ENCODE results near the gene NKG7. TPM values are rescaled to one million over a fixed set of nuclear protein-coding genes. Genes with fewer than 3 reads are reported as not detected.
A peak's percentile ranks its signal among the peaks of the same experiment; 100 is the strongest.
"Not testable (repeated sequence)": the region's sequence is repeated elsewhere in the genome, so short reads cannot be mapped to it uniquely, and the experiment has no call there.

NKG7 gene, protein sequence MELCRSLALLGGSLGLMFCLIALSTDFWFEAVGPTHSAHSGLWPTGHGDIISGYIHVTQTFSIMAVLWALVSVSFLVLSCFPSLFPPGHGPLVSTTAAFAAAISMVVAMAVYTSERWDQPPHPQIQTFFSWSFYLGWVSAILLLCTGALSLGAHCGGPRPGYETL
- total RNA-seq, result 1 to 10 TPM; 4.3 to 5.9 (median 4.4) TPM
- long read RNA-seq, donor 1, transcript NKG7-201 (4 exons, 843 nt), result major isoform, 11 of 11 reads
- long read RNA-seq, donor 1, partial matches to known transcripts, result 0 of 11 reads
- long read RNA-seq, donor 1, other reads (novel, unspliced or antisense), result 0 of 11 reads
- long read RNA-seq, donor 2, transcript NKG7-201 (4 exons, 843 nt), result major isoform, 6 of 6 reads
- long read RNA-seq, donor 2, partial matches to known transcripts, result 0 of 6 reads
- long read RNA-seq, donor 2, other reads (novel, unspliced or antisense), result 0 of 6 reads

DNA sequence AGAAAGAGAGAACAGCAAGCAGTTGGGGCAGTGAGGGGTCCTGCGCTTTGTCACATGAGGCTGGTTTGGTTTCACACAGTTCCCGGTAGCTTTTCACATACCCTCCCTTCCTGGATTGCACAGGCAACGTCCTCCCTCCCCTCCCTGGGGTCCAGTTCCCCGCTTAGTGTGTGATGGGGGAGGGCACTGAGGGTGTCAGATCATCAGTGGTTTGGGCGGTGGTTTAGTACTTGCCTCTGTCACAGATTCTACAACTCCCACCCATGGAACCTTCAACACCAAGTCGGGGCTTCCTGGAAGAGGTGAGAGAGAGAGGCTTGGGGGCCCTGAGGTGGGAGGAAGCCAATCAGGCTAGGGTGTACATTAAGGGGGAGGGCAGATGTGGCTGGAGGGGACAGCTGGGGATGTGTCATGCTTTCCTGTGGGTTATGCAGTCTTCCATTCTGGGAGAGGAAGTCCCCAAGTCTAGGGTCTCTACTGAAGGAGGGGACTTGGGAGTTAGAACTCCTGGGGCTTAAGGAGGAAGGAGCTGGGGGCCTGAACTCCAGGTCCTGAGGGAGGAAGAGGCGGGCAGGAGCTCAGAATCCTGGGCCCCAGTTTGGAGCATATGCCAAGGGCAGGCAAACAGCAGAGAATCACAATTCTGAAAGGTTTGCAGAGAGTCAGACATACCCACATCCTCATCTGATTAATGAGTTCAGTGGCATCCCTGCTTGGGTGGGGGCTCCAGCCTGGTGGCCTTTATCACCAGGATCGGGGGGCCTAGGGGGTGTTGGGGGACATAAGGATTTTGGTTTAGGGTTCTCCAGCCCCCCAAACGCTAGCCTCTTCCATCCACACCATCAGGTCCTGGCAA is at the start of gene NKG7:
NKG7 (minus strand) TSS at position 6 of the 856 bp plus-strand sequence. CDS start 119 bp downstream, outside the sequence.
- intact Hi-C loops (cut with DNase I, micrococcal nuclease), result no loop called here
- peak; percentile 38 to 46 (median 41) for DNase-seq
- H3K4me1 ChIP-seq (ENCODE audit: low read depth), result peaks cover 6% of the 10 kb centered on the region
- TF ChIP-seq, protein P1, sequence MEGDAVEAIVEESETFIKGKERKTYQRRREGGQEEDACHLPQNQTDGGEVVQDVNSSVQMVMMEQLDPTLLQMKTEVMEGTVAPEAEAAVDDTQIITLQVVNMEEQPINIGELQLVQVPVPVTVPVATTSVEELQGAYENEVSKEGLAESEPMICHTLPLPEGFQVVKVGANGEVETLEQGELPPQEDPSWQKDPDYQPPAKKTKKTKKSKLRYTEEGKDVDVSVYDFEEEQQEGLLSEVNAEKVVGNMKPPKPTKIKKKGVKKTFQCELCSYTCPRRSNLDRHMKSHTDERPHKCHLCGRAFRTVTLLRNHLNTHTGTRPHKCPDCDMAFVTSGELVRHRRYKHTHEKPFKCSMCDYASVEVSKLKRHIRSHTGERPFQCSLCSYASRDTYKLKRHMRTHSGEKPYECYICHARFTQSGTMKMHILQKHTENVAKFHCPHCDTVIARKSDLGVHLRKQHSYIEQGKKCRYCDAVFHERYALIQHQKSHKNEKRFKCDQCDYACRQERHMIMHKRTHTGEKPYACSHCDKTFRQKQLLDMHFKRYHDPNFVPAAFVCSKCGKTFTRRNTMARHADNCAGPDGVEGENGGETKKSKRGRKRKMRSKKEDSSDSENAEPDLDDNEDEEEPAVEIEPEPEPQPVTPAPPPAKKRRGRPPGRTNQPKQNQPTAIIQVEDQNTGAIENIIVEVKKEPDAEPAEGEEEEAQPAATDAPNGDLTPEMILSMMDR (IDR thresholded peaks at IDR 0.05), result no peak
- no peak within 1 kb of the TSS for H3K4me3 ChIP-seq
- ATAC-seq, result peak; percentile 48
- no peaks in the 10 kb centered on the region for H3K36me3 ChIP-seq (ENCODE audit: low read depth)
- no peaks in the 10 kb centered on the region for H3K9me3 ChIP-seq

DNA sequence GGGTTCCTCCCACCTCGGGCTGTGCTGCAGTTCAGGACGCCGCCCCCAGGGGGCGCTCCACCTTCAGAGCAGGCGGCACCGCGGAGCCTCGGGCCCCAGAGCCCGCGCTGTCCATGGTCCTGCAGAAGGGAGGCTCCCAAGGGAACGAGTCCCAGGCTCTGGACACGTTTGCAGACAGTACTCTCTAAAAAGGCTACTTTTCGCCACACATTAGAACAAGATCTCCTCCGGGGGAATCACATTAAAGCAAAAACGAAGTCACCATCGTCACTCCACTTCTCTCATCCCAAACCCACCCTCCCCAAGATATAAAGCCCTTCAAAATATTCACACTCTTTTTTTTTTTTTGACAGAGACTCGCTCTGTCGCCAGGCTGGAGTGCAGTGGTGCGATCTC is 49.6 kb upstream of the NKG7 start:
- TF ChIP-seq, protein P1 (IDR thresholded peaks at IDR 0.05), result peak; percentile 100
- H3K4me1 ChIP-seq (ENCODE audit: low read depth), result no peaks in the 10 kb centered on the region
- no peaks in the 10 kb centered on the region for H3K36me3 ChIP-seq (ENCODE audit: low read depth)
- intact Hi-C loops (cut with DNase I, micrococcal nuclease), result no loop called here
- DNase-seq, result peak; percentile 86 to 96 (median 92)
- no peaks in the 10 kb centered on the region for H3K9me3 ChIP-seq
- peak; percentile 98 for ATAC-seq
- no peak overlapping the region for H3K4me3 ChIP-seq

DNA sequence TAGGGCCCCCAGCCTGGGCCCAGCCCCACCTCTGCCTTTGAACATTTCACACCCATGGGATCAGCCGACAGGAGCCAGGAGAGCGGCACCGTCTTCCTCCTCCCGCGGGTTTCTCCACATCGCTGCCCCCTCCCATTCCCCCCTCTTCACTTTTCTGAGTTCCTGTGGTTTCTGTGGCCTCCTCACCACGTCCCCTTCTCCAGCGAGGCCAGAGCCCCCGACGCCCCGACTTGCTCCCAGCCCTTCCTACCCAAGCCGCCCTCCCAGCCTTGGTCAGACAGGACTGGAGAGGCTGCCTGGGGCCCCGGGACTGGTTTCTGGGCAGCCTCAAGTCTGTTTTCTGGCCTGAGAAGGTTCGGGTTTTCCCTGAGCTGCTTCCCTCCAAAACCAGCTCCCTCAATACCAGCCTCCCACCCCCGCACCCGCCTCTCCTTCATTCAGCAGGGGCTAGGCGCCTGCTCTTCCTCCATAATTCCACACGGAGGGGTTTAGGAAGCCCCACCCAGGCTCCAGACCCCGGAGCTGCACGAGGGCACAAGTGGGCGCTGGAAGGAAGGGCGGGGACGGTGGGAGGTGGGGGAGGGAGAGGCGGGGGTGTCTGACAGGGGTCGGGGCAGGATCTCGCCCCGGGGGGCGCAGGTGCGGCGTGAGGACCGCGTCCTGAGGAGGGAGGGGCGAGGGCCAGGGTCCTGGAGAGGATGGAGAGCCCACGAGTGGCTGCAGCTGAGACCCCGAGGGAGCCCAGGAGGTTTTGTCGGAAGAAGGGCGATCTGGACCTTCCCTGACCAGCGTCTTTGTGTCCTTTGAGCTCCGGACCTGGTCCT is 49.0 kb upstream of the NKG7 start:
- TF ChIP-seq, protein P1 (IDR thresholded peaks at IDR 0.05), result no peak
- Histone ChIP-seq H3K36me3 (ENCODE audit: low read depth) (no peaks in the 10 kb centered on the region), H3K9me3 (no peaks in the 10 kb centered on the region), H3K4me3 (no peak overlapping the region), H3K4me1 (ENCODE audit: low read depth) (no peaks in the 10 kb centered on the region)
- ATAC-seq (no peak), DNase-seq (no peak)
- intact Hi-C loops (cut with DNase I, micrococcal nuclease), result no loop called here

DNA sequence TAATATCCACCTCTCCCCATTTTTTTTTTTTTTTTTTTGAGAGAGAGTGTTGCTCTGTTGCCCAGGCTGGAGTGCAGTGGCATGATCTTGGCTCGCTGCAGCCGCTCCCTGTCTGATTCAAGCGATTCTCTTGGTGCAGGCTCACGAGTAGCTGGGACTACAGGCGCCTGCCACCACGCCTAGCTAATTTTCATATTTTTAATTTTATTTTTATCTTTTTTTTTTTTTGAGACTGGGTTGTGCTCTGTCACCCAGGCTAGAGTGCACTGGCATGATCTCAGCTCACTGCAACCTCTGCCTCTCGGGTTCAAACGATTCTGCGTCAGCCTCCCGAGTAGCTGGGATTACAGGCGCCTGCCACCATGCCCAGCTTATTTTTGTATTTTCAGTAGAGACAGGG is 48.1 kb upstream of the NKG7 start:
- intact Hi-C loops (cut with DNase I, micrococcal nuclease); H3K36me3 ChIP-seq (ENCODE audit: low read depth); ATAC-seq; H3K4me3 ChIP-seq; H3K4me1 ChIP-seq (ENCODE audit: low read depth); DNase-seq; H3K9me3 ChIP-seq: not testable (repeated sequence)

DNA sequence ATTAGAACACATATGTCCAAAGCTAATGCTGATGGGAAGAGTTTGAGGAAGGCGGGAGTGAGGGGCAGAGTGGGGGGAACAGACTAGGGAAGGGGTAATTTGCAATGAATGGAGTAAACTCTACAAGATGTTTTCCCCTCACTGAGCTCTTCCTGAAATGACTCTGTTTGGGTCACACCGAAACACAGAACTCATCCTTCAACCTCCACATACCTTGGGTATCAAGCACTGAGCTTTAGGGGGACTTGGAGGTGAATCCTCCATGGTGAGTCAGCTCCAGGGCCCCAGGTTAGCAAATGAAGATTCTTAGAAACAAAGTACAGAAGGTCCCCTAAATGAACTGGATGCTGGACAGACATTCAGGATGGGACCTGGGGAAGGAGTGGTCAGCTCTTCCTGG is 46.3 kb upstream of the NKG7 start:
- Histone ChIP-seq H3K4me1 (ENCODE audit: low read depth) (no peaks in the 10 kb centered on the region), H3K9me3 (no peaks in the 10 kb centered on the region), H3K4me3 (no peak overlapping the region), H3K36me3 (ENCODE audit: low read depth) (no peaks in the 10 kb centered on the region)
- no peak for ATAC-seq
- intact Hi-C loops (cut with DNase I, micrococcal nuclease), result no loop called here
- TF ChIP-seq, protein P1 (IDR thresholded peaks at IDR 0.05), result no peak
- no peak for DNase-seq

All from mucosa of descending colon (tissue), 3 donors.